Stimulated activated CD4-positive, alpha-beta T cell treated with anti-CD3 and anti-CD28 coated beads, Interleukin-12 subunit alpha, Interleukin-12 subunit beta, amount 100 ng/mL, for 48 hours (primary cell): ENCODE measurements around the gene RAD51B.

ENCODE experiments used
- DNase-seq, 3 donors: peaks; one replicate each; pipeline ENCODE4 v3.0.0-alpha.2; 2020; ENCODE audit warnings: low read depth in 2 of 3, low spot score in 1 of 3

RAD51B gene

DNA sequence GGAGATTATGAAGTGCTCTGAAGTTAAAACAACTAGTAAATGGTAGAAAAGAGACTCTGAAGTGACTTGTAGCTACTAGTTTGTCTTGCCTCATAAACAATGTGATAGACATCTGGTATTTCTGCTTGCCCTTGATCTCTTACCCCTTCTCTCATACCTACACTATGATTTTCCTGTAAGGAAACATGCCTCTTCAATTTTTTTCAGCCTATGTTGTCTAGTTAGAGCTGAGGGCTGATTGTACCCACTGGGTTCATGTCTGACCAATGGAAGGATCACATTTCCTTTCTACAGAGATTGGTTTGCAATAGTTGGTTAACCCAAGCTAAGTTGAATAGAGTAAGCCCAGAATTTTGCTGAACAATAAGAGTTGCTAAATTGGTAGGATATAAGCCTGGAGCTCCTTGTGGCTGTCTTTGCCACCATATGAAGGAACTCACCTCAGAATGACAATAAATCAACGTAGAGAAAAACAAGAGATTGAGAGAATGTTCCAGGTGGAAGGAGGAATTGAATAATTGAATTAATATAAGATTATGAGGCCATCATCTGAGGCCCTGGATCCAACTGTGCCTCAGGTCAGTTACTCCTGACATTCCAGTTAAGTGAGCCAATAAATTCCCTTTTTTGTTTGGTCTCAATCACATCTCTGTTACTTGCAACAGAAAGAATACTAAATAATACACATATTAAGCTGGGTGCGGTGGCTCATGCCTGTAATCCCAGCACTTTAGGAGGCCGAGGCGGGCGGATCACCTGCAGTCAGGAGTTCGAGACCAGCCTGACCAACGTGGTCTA is 626.9 kb downstream of the RAD51B start:
- DNase-seq = no peak

DNA sequence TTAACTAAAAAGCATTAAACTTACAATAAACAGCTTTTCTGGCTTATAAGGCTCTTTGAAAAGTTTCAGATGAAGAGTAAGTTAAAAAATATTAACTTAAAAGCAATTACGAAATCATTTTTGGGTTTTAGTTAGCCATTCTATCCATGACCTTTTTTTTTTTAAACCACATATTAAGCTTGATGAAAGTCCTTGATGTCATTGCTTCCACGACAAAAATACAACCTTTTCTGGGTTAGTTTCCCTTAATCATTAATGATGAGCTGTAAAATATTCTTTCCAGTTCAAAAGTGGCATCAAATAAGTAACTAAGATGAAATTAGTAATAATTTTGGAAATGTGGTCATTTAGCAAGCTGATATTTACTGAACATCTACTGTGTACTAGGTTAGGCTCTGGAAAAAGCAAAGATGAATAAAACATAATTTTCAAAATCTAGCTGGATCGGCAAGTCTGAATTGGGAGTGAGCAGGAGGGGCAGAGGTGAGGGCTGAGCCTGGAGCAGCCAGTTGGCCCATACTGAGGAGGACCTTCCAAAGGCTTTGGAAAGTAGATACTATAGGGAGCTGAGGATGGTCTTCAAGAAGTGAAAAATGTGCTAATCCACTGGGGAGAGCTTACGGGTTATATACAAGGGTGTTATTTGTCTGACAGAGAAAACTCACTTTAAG is 628.1 kb downstream of the RAD51B start:
- no peak for DNase-seq

DNA sequence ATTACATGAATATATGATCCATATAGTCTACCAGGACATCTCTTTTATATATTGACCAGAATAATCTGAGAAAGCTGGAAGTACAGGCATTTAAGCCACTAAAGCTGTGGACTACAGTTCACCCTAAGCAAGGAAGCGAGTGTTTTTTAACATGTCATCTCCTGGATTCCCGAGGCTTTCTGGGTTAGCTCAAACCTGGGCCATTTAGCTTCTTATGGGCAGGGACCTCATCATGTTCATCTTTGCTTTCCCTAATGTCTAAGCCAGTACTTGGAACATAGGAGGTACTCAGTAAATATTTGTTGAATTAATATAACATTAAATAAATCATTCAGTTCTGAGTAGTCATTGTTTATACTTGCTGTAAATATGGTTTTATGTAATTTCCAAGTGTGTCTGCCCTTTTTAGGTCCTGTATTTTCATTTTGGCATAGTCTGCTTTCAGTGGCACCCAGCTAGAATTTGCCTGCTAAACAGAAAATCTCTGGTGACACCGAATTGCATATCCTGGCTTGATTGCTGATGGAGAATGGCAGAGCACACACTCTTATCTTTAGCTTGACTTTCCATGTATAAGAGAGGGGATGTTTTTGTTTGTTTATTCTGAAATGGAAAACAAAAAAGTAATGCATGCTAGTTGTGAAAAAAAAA is 628.8 kb downstream of the RAD51B start:
- DNase-seq = no peak

DNA sequence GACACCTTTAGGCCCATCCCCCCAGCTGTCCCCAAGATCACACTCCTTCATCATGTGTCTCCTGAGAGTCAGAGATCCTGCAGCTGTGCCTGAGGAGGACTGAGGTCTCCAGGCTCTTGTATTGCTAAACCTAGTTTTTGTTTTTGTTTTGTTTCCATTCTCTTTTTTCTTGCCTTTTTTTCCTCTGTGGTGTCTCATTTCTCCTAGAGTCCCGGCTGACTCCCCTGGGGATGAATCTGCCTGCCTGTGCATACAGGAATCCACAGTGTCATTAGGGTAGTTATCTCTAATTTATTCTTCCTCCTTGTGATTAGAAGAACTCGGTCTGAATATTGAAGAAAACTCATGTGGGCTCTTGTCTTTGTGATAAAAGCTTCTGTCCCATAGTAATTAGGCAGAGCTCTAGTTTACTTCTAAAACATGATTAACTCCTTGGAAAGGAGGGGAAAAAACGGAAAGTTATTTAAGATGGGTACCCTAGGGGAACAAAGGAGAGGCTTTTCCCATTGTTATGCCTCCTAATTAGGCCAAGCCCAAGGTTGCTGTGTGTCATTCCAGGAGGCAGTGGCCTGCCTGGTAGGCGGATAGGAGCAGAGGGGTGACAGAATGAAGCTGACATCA is 630.1 kb downstream of the RAD51B start:
- no peak for DNase-seq

DNA sequence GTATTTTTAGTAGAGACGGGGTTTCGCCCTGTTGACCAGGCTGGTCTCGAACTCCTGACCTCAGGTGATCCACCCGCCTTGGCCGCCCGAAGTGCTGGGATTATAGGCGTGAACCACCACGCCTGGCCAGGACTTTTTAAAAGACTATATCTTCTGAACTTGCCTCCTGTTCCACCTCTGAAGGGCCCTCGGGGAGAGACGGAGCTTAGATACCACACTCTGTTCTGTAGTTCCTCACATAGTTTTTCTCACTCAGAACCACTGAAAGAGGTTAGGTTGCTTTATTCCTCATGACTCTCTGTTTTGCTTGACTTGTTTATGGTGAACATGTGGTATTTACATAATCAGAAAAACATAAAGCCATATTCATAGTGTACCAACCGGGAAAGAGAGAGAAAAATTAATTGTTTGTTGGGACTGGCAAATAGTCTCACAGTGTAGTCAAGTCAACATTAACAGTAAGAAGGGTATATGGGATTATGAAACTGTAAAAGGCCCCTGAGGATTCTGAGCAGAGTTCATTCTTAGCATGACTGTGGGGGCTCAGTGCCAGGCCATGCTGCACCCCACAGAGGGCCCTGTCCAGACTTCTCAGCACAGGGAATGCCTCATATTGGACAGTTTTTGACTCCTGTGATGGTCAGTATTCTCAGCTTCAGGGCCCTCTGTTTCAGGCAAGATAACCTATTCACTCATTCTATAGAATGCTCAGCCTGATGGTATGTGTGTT is 631.0 kb downstream of the RAD51B start:
- no peak for DNase-seq

DNA sequence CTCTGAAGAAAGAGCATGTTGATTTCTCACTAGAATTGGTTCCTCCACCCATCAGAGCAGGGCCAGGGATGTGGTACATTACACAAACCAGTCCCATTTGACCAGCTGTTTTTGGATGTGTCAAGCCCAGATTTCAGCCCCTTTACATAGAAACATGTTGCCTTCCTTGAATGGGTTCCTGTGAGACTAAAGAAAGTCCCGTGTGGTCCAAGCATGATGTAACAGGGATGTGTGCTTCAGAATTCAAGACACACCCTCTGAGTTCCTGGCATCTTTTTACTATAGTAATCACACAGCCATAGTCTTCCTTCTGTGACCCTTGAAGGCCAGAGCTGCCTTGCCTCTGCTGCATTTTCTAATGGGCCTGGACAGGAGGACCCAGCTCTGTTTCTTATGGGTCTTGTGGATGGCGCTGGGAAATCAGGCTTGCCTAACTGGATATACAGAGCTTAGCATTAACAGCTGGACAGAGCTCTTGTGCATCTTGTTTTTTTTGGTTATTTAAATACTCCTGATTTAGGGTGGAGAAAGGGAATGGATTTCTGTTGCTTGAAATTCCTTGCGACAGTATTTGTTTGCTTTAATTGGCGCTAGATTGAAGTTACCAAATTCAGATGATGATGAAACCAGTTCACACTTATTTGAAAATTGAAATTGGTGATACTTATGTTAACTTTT is 632.3 kb downstream of the RAD51B start:
- no peak for DNase-seq

DNA sequence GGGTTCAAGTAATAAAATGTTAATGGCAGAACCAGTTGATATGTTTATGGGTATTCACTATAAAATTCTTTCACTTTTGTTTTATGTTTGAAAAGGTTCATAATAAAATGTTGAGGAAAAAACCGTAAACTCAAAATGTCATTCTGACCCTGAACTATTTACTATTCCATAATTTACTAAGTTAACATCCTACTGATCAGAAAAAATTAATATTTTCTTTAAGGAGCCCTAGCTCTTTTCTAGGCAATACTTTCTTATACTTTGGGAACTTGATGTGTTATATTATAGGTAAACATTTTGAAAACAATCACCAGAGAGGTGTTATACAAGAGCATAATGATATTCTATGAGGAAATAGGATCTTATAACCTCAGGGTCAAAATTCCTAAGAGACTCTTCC is 638.7 kb downstream of the RAD51B start:
- no peak for DNase-seq

DNA sequence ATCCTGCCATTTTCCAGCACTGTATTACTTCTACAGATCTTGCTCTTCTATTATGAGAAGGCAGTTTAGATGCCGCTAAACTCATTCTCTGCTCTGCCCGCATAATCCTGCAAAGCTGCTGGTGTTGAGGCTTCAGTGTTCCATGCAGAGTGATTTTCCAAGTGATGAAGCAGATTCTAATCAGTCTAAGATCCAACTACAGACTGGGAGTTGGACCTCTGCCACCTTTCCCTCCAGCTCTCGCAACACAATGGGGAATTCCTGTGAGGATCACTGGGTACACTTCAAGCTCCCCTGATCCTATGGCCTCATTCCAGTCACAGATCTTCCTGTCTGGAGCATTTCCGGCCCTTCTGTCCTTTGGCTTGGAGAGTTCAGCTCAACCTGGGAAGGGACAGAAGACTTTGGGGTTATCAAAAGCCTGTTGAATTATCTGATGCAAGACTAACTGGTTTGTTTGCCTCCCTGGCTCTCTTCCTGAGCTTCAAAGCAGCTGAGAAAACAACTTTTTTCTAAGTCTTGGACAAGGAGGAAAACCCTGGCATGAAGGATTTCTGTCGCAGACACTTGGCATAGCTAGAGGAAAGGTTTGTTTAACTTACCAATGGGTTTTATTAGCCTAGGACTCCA is 639.4 kb downstream of the RAD51B start:
- no peak for DNase-seq

DNA sequence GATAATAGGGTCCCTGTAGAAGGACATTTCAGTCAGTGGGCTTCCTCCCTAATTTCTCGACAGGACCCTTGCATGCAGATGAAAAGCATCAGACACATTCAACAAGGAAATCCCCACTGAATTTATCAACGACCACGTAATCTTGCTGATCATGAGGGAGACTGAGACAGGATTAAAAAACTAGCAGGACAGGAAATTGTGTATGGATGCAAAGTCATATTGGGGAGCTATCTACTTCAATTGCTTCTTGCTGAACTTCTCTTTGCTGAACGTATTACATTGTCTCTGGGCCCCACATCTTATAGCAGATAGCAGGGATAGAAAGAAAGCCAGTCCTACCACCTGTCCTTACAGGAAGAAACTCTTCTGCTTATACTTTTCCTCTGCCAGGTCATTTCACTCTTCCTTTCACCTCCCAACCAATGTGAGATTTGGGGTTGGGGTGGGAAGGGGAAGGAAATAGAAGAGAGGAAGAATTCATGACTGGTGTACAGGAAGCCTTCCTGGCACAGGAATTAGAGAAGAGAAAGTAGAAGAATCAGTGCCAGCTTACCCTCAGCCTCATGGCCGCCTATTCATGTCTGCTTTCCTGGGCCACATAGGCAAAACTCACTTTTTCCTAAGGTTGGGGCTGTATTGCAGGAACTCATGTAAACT is 640.0 kb downstream of the RAD51B start:
- no peak for DNase-seq

DNA sequence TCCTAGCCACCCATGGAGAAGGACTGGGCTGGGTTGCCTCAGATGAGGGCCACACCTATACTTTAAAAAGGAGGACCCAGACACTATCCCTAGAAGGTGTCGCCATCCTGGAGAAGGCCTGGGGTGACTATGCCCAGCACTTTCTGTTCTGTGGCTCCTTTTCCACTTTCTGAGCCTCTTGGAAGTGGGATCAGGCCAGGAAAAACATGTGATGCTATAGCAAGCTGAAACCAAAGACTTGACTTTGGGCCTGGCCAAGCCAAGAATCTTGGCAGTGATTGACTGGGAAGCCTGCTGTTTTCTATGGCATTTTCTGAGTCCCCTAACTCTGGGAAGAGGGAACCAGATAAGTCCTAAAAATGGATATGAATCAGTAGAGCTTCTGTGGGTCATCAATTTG is 641.0 kb downstream of the RAD51B start:
- no peak for DNase-seq

DNA sequence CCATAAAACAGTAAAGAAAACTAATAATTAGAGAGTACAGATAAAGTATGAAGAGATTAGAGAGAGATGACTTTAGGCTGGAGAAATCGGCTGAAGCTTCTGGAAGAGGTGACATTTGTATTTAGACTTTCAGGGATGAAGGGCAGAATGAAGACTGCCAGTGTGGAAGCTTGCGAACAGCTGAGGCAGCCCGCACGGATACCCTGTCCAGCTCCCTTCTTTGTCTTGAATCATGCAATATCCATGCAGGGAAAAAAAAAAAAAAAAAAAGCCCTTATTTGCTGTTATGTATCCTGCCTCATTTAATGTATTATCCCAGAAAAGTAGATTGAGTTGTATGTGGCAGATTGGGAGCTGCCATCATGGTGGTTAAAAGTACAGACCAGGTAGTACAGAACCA is 641.5 kb downstream of the RAD51B start:
- no peak for DNase-seq

DNA sequence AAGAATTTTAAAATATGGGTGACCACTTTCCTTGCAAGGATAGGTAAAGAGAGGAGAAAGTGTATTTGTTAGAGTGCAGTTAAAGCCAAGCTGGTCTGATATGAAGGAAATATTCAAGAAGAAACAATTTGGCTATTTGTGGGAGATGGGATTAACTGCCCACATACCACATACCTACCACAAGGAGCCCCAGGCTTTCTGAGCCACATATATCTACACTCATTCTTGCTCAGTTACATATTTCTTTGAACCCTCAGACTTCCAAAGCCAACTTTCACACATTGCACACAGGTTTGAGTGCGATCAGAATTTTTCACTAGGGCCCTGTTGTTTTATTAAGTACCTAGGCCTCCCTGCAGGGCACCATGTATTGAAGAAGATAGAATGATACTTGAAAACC is 643.1 kb downstream of the RAD51B start:
- DNase-seq = no peak

DNA sequence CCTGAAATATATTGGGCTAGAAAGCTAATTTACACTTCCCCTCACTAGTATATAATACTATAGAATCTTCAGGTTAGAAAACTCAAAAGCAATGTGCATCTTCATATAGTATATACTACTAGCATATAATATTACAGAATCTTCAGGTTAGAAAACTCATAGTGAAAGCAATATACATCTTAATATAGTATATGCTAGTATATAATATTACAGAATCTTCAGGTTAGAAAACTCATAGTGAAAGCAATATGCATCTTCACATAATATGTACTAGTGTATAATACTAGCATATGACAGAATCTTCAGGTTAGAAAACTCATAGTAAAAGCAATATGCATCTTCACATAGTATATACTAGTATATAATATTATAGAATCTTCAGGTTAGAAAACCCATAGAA is 643.7 kb downstream of the RAD51B start:
- DNase-seq = no peak

DNA sequence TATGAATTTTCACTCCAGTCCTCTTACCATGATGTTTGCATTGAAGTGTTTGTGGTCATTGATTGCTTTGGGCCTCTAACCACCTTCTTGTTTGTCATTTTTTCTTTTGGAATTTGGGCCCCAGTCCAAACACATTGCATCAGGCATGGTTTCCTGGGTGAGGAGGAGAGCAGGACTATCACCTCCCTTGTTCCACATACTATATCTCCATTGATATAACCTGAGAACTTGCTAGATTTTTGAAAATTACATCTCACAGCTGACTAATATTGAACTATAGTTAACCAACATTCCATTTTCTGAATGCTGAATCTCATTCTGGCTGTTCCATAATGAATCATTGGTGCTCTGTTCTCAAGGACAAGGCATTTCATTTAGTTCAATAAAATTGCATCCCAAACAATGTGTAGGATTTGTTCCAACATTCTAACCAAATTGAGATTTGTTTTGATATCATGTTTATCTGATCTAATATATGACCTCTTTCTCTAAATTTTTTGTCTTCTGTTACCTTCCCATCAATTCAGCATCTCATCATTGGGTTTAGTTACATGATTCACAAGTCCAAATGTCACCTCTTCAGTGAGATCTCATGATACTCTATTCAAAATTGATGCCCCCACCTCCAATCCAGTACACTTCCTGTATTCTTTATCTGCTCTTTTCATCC is 644.3 kb downstream of the RAD51B start:
- DNase-seq = no peak

DNA sequence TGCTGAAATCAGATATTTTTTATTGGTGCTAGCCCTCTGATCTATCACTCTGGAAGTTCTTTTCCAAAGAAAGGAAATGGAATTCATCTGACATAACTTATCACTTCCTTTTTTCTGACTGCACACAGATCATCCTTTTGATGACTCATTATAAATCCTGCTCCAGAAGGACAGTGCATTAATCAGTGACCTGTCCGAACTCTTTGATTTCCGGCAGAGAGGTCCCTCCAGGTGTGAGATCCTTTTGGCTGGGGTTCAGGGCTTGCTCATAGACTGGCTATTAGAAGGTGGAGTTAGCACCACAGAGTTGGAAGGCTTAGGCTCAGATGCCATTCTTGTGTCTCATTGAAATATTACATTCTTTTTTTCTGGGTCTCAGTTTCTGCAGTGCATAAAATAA is 645.1 kb downstream of the RAD51B start:
- no peak for DNase-seq

DNA sequence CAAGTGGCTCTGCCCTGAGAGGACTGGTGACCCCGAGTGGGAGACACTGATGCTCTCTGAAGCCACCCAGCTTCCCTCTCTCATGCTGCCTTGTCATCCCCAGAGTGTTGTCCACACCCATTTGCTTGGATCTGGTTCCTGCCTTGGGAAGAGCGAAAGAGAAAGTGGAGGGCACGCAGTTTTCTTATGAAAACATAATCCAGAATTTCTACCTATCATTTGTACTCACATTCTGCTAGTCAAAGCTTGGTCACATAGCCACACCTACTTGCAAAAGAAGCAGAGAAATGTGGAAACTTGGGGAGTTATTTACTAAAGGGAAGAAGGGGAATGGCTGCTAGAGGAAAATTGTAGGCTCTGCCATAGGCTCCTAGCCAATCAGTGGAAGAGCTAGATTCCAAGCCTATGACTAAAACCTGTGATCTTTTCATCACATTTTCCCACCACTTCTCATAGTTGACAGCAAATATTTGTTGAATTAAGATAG is 647.0 kb downstream of the RAD51B start:
- no peak for DNase-seq

DNA sequence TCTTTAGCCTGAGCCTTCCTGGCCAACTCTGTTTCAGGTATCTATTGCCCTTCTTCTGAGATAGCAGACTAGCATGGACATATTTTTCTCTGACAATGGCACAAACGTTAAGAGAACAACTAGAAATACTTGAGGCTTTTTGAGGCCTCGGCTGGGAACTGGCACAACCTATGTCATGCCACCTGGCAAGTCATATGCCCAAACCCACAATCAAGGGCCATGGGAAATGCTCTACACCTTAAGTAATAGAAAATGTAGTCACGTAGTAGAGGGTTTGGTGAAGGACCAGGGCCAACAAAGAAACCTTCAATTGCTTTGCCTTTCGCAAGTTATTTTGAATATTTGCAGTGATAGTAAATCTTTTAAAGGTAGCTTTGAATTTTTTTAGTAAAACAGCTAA is 647.8 kb downstream of the RAD51B start:
- no peak for DNase-seq

DNA sequence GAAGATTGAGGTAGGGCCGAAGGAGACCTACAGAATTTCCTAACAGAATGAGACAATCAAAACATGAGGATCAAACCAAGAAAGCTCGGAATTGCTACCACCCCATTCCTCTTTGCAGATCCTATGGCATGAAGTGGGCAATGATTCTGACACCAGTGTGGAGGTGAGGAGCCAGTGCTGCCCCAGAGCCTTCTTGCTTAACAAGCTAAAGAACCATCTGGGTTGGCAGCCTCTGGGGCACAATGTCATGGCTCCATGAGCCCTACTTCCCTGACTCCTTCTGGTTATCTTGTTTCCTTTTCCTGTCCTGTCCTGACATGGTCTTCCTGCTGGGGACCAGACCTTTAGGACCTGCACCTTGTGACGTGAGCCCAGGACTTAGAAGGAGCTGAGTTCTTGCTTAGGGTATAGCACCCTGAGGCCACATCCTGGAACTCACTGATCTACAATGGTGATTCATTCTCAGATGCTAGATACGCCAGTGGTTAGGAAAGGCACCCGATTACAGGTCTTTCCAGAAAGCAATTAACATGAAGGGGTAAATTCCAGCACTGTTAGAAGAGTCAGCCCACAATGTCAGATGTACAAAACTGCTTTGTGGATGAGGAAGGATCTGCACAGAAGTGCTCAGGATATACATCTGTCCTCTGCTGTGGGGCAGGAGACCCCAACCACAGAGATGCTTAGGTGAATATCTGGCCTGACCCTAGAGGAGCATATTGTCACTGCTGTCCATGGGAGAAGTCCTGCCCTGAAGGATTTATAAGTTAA is 649.0 kb downstream of the RAD51B start:
- peak; percentile 24 to 48 (median 25) for DNase-seq
